HG03442 (cell line): ENCODE data around the gene HPF1.
"Not testable (repeated sequence)": the region's sequence is repeated elsewhere in the genome, so short reads cannot be mapped to it uniquely, and the experiment has no call there.

Source experiments
- ATAC-seq: cut with Tn5 transposase; IDR thresholded peaks from one replicate; pipeline ENCODE4 v1.9.1; 2021; ENCODE audit warnings: mild to moderate bottlenecking, moderate library complexity; ENCODE audit not compliant: unreplicated experiment

HPF1 gene

DNA sequence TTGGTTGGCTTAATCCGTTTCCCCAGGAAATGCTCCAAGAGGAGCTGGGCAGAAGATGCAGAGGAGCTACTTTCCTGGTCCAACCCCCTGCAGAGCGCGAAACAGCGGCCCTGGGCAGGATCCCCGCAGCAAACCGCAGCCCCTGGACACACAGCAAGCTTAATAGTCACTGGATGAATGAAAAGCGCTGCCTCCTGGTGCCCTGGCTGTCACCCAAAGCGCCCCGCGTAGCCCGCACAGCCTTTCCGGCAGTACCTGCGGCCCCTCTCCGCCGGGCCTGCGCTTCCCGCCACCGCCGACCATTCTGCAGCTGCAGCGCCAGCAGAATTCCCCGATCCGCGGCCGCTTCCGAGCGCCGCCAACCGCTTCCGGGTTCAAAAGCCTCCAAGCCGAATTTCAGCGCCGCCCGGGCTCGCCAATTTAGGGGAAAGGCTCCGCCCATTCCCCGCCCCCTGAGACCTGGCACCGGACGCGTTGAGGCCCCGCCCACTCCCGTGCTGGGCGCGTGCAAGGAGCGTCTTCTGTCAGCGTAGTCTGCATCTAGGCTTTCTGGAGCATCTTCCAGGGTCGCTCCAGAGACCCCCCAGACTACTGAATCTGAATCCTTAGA is at the start of gene HPF1:
Gene HPF1, minus strand, starts transcription at position 370 of the 610 bp plus-strand sequence. Its CDS starts 67 bp downstream, at position 303.
- peak; percentile 93 for ATAC-seq

DNA sequence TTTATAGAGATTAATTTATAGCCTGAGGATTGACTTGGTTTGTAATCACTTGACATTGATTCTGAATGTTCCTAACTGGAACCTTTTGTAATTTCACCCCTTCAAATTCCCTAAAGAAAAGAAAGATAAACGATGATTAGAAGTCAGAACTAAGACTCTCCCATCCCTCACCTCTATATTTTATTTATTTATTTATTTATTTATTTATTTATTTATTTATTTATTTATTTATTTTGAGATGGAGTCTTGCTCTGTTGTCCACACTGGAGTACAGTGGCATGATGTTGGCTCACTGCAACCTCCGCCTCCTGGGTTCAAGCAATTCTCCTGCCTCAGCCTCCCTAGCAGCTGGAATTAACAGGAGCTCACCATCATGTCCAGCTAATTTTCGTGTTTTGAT is 49.0 kb upstream of the HPF1 start:
- not testable (repeated sequence) for ATAC-seq

DNA sequence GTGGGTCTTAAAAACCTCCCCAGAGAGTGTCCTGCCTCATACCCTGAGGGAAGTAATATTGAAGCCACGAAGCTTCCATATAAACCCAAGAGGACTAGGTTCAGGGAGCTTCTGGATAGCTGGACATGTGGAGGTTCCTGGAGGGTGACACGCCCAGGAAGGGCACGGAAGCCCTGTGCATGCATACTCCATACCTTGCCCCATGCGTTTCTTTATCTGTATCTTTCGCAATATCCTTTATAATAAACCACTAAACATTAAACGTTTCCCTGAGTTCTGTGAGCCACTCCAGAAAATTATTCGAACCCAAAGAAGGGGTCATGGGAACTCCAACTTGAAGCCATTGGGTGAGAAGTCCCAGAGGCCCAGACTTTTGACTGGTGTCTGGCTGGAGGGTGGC is 45.7 kb upstream of the HPF1 start:
- ATAC-seq: no peak

DNA sequence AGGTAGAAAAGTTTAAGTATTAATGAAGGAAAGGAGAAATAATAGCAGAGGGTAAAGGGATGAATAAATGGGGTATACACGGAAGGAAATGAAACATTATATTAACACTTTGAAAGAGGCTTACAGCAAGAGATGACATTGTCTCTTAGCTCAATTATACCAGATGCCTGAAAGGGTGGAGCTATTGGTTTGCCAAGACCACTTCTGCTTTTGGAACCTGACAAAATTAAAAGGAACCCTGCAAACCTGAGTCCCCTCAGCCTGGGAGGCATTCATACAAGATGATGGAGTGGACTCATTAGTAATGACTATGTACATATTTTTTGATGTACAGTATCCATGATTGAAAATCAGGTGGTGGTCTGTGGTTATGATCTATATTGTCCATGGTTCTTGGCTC is 45.1 kb upstream of the HPF1 start:
- no peak for ATAC-seq

- no peak for ATAC-seq
Observed at GRCh38 chr4:169800541-169800940, 42.8 kb upstream of the HPF1 start.

DNA sequence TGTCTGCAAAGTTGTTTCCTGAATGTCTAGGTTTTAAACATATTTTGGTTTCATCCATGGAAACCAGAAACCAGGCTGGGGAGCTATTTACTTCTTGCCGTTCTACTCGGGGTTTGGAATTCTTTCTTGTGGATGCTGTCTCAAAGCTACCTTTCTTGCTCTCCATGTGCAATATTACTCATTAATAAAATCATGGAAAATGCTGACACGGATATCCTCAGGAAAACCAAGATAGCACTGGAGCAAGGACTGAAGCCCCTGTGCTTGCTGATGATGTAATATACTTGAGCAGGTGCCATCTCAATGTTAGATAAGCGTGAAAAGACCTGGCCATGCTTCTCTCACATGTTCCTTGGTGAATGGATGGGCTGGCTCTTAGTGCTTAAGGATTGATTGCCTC is 41.5 kb upstream of the HPF1 start:
- no peak for ATAC-seq

DNA sequence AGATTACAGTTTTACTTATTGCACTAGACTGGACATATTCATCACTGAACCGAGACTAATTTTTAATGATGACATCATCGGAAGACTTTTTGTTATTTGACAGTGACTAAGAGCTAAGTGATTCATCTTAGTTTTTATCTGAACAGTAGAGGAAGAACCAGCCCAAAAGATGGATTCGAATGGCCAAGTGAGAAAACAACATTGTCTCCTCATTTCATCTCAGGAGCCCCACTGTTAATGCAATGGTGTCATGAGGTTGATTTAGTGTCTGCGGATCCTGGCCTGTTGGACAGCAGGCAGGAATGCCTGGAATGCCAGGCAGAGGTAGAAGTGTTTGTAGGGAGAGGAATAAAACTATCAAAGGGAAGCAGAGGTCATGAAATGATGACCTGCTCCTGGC is 37.8 kb upstream of the HPF1 start:
- no peak for ATAC-seq

DNA sequence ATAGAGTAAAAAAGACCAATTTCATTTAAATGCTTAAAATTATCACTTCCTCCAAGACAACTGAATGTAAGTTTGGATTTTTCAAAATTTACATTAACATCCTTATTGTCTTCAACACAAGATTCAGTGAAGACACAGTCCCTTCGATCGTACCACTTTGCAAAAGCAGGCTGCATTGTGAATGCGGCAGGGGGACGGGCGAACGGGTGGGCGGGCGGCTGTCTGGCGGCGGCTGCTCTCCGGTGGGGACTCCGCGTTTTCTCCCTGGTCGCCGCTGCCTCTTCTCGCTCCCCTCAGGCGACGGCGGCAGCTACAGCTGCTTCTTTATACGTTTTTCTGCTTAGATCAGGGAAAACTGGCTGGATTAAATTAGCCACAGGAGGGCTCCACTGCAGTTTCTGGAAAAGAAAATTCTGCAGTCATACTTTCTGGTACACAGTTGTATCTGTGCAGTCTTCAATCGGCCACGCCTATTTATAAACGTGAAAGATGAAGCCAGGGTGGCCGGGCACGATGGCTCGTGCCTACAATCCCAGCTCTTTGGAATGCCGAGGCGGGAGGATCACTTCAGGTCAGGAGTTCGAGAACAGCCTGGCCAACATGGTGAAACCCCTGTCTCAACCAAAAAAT is 33.9 kb upstream of the HPF1 start:
- ATAC-seq: no peak

GRCh38 chr4:169791062-169791461 is 33.3 kb upstream of the HPF1 start:
- no peak for ATAC-seq

GRCh38 chr4:169774466-169775445 is 17.0 kb upstream of the HPF1 start:
- no peak for ATAC-seq

DNA sequence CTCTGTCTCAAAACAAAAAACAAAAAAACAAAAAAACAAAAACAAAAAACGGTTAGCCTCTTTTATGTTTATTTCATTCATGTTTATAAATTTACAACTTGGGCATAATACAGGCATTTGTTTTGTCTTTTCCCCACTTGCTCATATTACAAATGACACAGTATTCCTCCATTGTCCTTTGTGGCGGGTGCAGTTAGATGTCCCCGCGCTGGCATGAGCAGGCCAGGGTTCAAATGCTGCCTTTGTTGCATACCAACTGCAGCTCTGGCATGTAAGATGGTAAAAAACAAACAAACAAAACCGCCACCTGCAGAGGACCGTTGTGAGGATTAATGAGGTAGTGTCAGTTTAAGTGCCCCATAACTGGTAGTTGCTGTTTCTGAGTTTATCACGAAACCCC is 16.1 kb upstream of the HPF1 start:
- ATAC-seq: no peak

DNA sequence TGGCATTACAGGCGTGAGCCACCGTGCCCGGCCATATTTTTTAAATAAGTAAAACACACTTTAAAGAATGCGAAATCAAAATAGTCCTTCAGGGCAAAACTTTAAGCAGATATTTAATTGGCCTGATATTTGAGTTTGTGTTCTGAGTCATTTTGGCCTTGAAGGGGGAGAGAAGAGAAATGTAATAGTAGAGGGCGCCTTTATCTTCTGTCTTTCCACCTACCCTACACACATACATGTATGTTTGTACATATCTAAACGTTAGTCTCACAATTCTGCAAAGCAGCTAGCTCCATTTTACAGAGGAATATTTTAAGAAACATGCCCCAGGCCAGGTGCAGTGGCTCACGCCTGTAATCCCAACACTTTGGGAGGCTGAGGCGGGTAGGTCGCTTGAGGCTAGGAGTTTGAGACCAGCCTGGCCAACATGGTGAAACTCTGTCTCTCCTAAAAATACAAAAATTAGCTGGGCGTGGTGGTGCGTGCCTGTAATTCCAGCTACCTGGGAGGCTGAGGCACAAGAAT is 13.9 kb upstream of the HPF1 start:
- not testable (repeated sequence) for ATAC-seq

DNA sequence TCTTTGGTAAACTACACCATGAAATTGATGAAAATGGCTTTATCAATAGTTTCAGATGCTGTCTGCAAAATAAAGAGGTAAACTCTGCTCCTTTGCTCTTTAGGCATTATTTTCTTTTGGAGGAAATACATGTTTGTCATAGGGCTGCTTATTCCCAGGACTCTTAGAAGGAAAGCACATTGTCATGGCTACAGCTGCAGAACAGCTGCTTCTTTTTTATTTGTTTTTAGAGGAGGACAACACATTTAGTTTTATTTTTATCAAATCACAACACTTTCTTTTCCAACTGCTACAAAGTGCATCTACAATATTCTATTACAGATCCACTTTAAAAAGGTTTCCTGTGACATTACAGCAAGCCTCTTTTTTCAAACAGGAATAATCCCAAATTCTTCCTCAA is 12.7 kb upstream of the HPF1 start:
- no peak for ATAC-seq

DNA sequence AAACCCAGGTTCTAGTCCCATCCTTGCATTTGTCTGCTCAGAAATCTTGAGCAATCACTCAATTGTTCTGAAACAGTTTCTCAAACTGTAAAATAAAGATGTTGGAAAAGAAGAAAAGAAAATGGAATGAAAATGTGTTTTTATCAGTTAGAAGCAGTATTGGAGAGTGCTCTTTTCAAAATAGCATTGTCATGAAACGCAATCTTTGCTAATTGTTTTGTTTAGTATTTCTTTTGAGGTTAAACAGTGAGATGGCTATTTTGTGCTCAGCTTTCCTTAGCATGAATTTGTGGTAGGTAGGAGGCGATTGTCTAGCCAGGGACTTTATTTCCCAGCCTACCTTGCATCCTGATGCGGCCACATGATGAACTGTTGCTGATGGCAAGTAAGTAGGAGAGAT is 10.6 kb upstream of the HPF1 start:
- no peak for ATAC-seq

- ATAC-seq: no peak
Observed at GRCh38 chr4:169766741-169767140, 9.0 kb upstream of the HPF1 start.

DNA sequence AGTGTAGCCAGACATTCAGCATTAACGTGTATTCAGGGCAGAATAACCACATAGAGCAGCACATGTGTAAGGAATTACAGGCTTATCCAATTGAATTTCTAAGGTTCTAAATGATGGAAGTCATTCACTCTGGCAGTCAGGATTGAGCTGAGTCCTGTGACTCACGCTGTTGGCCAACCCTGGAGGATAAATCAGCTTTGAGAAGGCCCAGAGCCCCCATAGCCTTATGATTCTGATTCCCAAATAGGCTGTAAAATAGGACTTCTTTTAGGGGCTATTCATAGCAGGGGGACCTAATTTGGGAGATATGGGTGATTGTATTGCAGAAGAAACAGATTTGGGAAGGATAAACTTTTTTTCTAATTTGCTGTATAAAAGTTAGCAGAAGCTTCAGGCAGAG is 8.1 kb upstream of the HPF1 start:
- no peak for ATAC-seq

GRCh38 chr4:169761846-169762245 is 4.1 kb upstream of the HPF1 start:
- no peak for ATAC-seq

- ATAC-seq: no peak
Observed at GRCh38 chr4:169758401-169758962, 738 bp upstream of the HPF1 start.

DNA sequence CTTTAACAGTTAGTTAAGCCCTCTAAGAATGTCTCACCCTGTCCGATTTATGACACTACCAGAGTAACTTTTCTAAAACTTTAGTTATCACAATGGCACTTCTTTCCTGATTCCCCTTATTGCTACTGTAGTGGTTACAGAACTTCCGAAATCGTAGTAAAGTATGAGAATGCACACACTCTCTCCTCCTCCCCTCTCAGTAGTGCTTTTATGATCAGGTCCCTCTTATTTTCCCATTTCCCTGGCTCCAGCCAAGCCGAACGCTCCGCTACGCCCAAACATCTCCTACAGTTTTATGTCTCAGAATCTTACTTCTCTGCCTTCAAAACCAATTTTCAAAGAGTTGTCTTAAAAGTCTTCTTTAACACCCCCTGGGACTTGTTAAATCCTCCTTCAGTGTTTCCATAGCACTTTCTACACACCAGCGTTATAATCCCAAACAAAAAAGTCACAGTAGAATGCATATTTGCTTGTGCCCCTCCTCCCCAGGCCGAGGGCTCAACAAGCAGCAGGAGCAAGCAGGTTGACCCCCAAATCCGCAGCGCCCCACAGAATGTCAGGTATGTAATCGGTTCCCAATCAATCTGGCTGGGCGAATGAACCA is 671 bp downstream of the HPF1 start:
- peak; percentile 25 for ATAC-seq

GRCh38 chr4:169745291-169745690 is 12.5 kb downstream of the HPF1 start:
- ATAC-seq: no peak

GRCh38 chr4:169744601-169745000 is 13.1 kb downstream of the HPF1 start:
- no peak for ATAC-seq
